ENCODE results near the gene ACTR5. TPM values are rescaled to one million over a fixed set of nuclear protein-coding genes. Genes with fewer than 3 reads are reported as not detected.

The ACTR5 gene
- total RNA-seq, 4 donors from 2014 or later: 7.2 to 21.3 (median 11.4) TPM

DNA sequence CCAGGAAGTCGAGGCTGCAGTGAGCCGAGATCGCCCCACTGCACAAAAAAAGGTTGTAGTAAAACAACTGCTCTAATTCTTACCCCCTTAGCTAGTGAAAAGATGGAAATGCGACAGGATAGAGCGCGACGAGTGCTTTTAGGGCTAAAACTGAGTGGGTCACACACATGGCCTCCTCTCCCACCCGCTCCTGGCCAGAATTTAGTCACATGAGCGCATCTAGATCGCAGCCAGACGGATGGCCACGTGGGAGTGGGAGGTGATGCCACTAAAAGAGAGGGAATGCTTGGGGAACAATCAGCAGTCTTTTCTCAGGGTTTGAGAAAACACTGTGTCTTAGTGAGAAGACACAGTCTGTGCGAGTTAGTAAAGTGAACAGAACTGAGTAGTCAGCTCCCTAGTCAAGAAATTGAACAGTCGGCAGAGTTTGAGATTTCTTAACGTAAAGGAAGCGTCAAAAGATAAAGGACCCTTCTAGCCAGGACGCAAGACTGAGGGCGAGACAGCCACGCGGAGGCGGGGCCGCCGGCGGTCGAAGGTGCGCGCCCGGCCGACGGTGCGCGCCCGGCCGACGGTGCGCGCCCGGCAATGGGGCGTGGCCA lies 664 bp upstream of the ACTR5 start:
- in situ Hi-C loops (cut with MboI; ENCODE audit: low pct_ligation_motif_present in 1 of 4, low pct_unique_long_range_greater_than_20kb in 1 of 4, low sequenced_read_pairs in 3 of 4) (loop anchor here in 1 of 4 donors (10.0 kb wide), 1 partner anchor 103 kb away; no protein-coding TSS in a partner anchor), intact Hi-C loops (cut with DNase I; ENCODE audit: low total_unique reads) (no loop called here)
- H3K4me3 ChIP-seq: peak overlapping the region in 3 of 4 donors; percentile 55 to 98 (median 91)
- TF ChIP-seq POLR2A (IDR thresholded peaks at IDR 0.05): no peak
- TF ChIP-seq, protein P1, sequence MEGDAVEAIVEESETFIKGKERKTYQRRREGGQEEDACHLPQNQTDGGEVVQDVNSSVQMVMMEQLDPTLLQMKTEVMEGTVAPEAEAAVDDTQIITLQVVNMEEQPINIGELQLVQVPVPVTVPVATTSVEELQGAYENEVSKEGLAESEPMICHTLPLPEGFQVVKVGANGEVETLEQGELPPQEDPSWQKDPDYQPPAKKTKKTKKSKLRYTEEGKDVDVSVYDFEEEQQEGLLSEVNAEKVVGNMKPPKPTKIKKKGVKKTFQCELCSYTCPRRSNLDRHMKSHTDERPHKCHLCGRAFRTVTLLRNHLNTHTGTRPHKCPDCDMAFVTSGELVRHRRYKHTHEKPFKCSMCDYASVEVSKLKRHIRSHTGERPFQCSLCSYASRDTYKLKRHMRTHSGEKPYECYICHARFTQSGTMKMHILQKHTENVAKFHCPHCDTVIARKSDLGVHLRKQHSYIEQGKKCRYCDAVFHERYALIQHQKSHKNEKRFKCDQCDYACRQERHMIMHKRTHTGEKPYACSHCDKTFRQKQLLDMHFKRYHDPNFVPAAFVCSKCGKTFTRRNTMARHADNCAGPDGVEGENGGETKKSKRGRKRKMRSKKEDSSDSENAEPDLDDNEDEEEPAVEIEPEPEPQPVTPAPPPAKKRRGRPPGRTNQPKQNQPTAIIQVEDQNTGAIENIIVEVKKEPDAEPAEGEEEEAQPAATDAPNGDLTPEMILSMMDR (IDR thresholded peaks at IDR 0.05): no peak
- TF ChIP-seq POLR2AphosphoS5 (IDR thresholded peaks at IDR 0.05): no peak
- TF ChIP-seq EP300 (IDR thresholded peaks at IDR 0.05; ENCODE audit: low read depth): no peak
- WGBS, 2 donors (ENCODE audit: low coverage in 1 of 2): 12 to 24% methylated on average over 14 to 39 of the region's 39 CpGs
- peaks cover 6 to 18% (median 14%) of the 10 kb centered on the region in 4 donors for H3K4me1 ChIP-seq
- H3K9me3 ChIP-seq: no peaks in the 10 kb centered on the region
- H3K27ac ChIP-seq: peak overlapping the region; percentile 85 to 90 (median 89)
- DNase-seq: no peak
- H3K36me3 ChIP-seq: peaks cover 0 to 4% (median 0%) of the 10 kb centered on the region in 4 donors
- H3K27me3 ChIP-seq: peaks cover 6% of the 10 kb centered on the region

DNA sequence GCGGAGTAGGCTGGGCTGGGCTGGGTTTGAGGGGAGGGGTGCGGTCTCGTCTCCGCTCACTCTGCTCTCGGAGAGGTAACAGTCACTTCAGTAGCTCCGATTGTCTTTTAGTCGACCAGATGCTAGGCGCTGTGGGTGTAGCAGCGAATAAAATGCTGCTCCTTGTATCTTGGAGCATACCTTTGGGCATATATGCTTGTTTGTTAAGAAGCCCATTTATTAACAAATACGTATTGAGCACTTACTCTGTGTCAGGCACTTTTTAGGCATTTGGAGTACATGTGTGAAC lies 545 bp downstream of the ACTR5 start:
- H3K9me3 ChIP-seq: no peaks in the 10 kb centered on the region
- peak overlapping the region; percentile 55 to 98 (median 90) for H3K4me3 ChIP-seq
- WGBS, 2 donors (ENCODE audit: low coverage in 1 of 2): 0 to 1% methylated on average over 6 to 10 of the region's 10 CpGs
- no peak for TF ChIP-seq POLR2A (IDR thresholded peaks at IDR 0.05)
- TF ChIP-seq, protein P1 (IDR thresholded peaks at IDR 0.05): no peak
- TF ChIP-seq POLR2AphosphoS5 (IDR thresholded peaks at IDR 0.05): no peak
- no peak for TF ChIP-seq EP300 (IDR thresholded peaks at IDR 0.05; ENCODE audit: low read depth)
- H3K4me1 ChIP-seq: peaks cover 6 to 18% (median 14%) of the 10 kb centered on the region in 4 donors
- intact Hi-C loops (cut with DNase I; ENCODE audit: low total_unique reads) (no loop called here), in situ Hi-C loops (cut with MboI; ENCODE audit: low pct_ligation_motif_present in 1 of 4, low pct_unique_long_range_greater_than_20kb in 1 of 4, low sequenced_read_pairs in 3 of 4) (loop anchor here in 1 of 4 donors (10.0 kb wide), 1 partner anchor 104 kb away; no protein-coding TSS in a partner anchor)
- H3K27me3 ChIP-seq: peaks cover under 1% of the 10 kb centered on the region
- DNase-seq: peak; percentile 79
- peak overlapping the region; percentile 85 to 90 (median 89) for H3K27ac ChIP-seq
- H3K36me3 ChIP-seq: peaks cover 0 to 7% (median 2%) of the 10 kb centered on the region in 4 donors

DNA sequence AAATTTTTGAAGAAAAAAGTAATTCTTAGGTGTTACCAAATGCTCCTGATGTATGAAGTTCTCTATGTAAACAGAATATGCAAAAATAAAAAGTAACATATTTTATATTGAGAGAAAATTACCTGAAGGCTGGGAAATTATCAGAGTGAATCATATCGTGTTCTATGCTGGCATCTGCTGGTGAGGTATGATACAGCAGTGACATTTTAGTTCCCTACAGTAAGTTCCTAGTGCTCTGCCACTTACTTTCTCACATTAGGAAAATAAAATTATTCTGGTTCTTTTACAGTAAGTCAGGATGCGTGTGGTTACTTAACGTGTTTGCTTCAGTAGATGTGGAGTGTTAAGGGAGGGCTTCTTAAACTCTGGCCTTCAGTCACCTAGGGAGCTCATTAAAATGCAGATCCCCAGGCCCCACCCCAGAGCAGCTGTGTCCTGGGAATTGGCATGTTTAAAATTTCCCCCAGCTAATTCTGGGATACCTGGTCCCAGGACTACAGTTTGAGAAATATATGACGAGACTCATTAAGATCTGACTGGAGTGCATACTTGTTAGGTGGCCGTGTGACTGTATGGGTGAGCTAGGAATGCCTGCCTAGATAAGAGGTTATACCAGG lies 3.2 kb downstream of the ACTR5 start:
- WGBS, 2 donors (ENCODE audit: low coverage in 1 of 2): 39 to 50% methylated on average over 3 to 5 of the region's 5 CpGs

DNA sequence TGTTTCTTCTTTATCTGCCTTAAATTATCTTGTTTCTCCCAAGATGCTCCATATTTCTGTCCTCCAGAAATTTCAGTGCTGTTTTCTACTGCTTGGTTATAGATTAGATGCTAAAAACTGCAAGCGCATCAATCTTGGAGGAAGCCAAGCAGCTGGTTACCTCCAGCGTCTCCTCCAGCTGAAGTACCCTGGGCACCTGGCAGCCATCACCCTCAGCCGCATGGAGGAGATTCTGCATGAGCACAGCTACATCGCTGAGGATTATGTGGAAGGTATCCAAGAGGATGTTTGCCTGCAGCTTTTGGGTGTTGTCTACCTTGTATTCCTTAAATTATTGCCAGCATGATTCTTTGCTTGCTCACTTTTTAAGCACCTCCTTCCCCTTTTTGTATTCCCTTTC lies 3.8 kb downstream of the ACTR5 start:
- Histone ChIP-seq H3K27me3 (no peaks in the 10 kb centered on the region), H3K9me3 (no peaks in the 10 kb centered on the region), H3K4me3 (no peak overlapping the region), H3K4me1 (peaks cover 6 to 18% (median 14%) of the 10 kb centered on the region in 4 donors), H3K36me3 (peaks cover 0 to 29% (median 15%) of the 10 kb centered on the region in 4 donors), H3K27ac (no peak overlapping the region)
- TF ChIP-seq EP300 (IDR thresholded peaks at IDR 0.05; ENCODE audit: low read depth): no peak
- TF ChIP-seq, protein P1 (IDR thresholded peaks at IDR 0.05): no peak
- no peak for TF ChIP-seq POLR2AphosphoS5 (IDR thresholded peaks at IDR 0.05)
- TF ChIP-seq POLR2A (IDR thresholded peaks at IDR 0.05): no peak
- intact Hi-C loops (cut with DNase I; ENCODE audit: low total_unique reads): no loop called here
- no peak for DNase-seq
- WGBS, 2 donors (ENCODE audit: low coverage in 1 of 2): 89 to 100% methylated on average over 2 to 4 of the region's 4 CpGs
- in situ Hi-C loops (cut with MboI; ENCODE audit: low pct_ligation_motif_present in 1 of 4, low pct_unique_long_range_greater_than_20kb in 1 of 4, low sequenced_read_pairs in 3 of 4): loop anchor here in 2 of 4 donors (10.0 kb wide), 1 partner anchor 107 kb away; no protein-coding TSS in a partner anchor

More for the DNA sequence above, 3.2 kb downstream of the ACTR5 start:
- Histone ChIP-seq H3K36me3 (peaks cover 0 to 26% (median 12%) of the 10 kb centered on the region in 4 donors), H3K9me3 (no peaks in the 10 kb centered on the region), H3K4me3 (no peak overlapping the region), H3K4me1 (peaks cover 6 to 18% (median 14%) of the 10 kb centered on the region in 4 donors), H3K27me3 (no peaks in the 10 kb centered on the region), H3K27ac (no peak overlapping the region)
- in situ Hi-C loops (cut with MboI; ENCODE audit: low pct_ligation_motif_present in 1 of 4, low pct_unique_long_range_greater_than_20kb in 1 of 4, low sequenced_read_pairs in 3 of 4): loop anchor here in 2 of 4 donors (10.0 kb wide), 1 partner anchor 107 kb away; no protein-coding TSS in a partner anchor
- no peak for DNase-seq
- intact Hi-C loops (cut with DNase I; ENCODE audit: low total_unique reads): no loop called here
- no peak for TF ChIP-seq POLR2AphosphoS5 (IDR thresholded peaks at IDR 0.05)
- TF ChIP-seq, protein P1 (IDR thresholded peaks at IDR 0.05): peak; percentile 45 to 64 (median 60)
